Thoracic aorta (tissue), 2 donors: ENCODE data around the gene KLHL29. TPM values are rescaled to one million over a fixed set of nuclear protein-coding genes. Genes with fewer than 3 reads are reported as not detected.

Experiments used
- ATAC-seq: fragments of 150-250 bp; one replicate; pipeline ENCODE4 v1.8.0; 2017; ENCODE audit warnings: low read depth; ENCODE audit not compliant: insufficient number of reproducible peaks, low FRiP score
- DNase-seq: peaks from one replicate; pipeline ENCODE4 v3.0.0-alpha.2; 2020; ENCODE audit warnings: low spot score
- H3K27ac ChIP-seq, 2 donors: fragments of 200-600 bp; sonication (generic); 1 replicate in 1 of 2; 2 replicates in 1 of 2; pipeline ENCODE4 v1.5.1; 2016; ENCODE audit warnings: mild to moderate bottlenecking in 2 of 2, moderate library complexity in 2 of 2
- H3K27me3 ChIP-seq: fragments of 200-600 bp; sonication (generic); replicated peaks from 2 replicates; pipeline ENCODE4 v1.6.0; 2016; ENCODE audit warnings: mild to moderate bottlenecking; ENCODE audit not compliant: insufficient read depth
- H3K36me3 ChIP-seq: fragments of 200-600 bp; sonication (generic); one replicate; pipeline ENCODE4 v1.5.1; 2016
- H3K4me1 ChIP-seq, 2 donors: fragments of 200-600 bp; sonication (generic); 1 replicate in 1 of 2; 2 replicates in 1 of 2; pipeline versions ENCODE4 v1.5.1 to v1.6.0; 2016; ENCODE audit warnings: low read depth in 2 of 2, mild to moderate bottlenecking in 1 of 2; ENCODE audit not compliant: control insufficient read depth in 1 of 2
- H3K4me3 ChIP-seq: fragments of 200-600 bp; sonication (generic); 2 replicates; pipeline ENCODE4 v1.5.1; 2016; ENCODE audit warnings: mild to moderate bottlenecking
- H3K9me3 ChIP-seq: fragments of 200-600 bp; sonication (generic); 2 replicates; pipeline ENCODE4 v1.5.1; 2016
- total RNA-seq, 2 donors: library from RNA; depleted of rRNA; stranded (reverse); fragments of >200 nt; gene quantifications; one replicate each; pipeline versions ENCODE4 v1.1.0 to v1.2.3, GENCODE V29; 2016
- TF ChIP-seq, protein P1 (sequence below): fragments of 200-600 bp; sonication (generic); IDR thresholded peaks from one replicate; pipeline ENCODE4 v1.5.1; 2019; ENCODE audit warnings: antibody characterized with exemption

The KLHL29 gene
- total RNA-seq, 2 donors from 2014 or later = 18.5 to 24.4 TPM

DNA sequence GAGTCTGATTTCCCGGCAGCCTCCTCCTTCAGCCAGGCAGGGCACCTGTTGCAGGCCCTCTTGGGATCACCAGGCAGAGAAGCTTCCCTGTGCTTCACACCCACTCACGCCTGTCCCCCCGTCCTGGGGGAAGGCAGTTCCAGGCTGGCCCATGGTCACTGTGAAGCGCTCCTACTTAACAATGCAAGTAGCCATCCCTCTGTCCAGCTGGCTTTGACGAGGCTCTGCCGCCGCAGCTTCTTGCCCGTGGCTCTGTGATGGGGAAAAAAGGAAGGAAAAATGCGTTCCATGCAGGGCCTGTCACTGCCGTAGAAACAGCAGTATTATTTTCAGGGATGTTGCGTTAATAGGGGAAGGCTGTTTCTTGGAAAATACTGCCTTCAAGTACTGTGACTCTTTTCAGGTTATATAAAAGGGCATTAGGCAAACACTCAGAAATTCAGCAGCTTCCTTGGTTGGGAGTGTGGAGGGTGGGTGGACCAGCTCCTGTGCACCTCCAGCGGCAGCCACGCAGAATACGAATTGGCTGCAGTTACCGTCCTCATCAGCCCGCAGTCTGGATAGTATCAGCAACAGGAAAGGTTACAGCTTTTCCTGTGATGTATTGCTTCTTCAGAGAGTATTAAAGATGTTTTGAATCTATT lies 232.3 kb downstream of the KLHL29 start:
- Histone ChIP-seq H3K36me3 (no peaks in the 10 kb centered on the region), H3K27ac (peak overlapping the region; percentile 58 to 63), H3K9me3 (no peaks in the 10 kb centered on the region), H3K4me1 (peaks cover 0 to 9% of the 10 kb centered on the region in 2 donors), H3K27me3 (no peaks in the 10 kb centered on the region), H3K4me3 (no peak overlapping the region)
- DNase-seq (no peak), ATAC-seq (peak; percentile 67)
- TF ChIP-seq, protein P1, sequence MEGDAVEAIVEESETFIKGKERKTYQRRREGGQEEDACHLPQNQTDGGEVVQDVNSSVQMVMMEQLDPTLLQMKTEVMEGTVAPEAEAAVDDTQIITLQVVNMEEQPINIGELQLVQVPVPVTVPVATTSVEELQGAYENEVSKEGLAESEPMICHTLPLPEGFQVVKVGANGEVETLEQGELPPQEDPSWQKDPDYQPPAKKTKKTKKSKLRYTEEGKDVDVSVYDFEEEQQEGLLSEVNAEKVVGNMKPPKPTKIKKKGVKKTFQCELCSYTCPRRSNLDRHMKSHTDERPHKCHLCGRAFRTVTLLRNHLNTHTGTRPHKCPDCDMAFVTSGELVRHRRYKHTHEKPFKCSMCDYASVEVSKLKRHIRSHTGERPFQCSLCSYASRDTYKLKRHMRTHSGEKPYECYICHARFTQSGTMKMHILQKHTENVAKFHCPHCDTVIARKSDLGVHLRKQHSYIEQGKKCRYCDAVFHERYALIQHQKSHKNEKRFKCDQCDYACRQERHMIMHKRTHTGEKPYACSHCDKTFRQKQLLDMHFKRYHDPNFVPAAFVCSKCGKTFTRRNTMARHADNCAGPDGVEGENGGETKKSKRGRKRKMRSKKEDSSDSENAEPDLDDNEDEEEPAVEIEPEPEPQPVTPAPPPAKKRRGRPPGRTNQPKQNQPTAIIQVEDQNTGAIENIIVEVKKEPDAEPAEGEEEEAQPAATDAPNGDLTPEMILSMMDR = peak; percentile 40

DNA sequence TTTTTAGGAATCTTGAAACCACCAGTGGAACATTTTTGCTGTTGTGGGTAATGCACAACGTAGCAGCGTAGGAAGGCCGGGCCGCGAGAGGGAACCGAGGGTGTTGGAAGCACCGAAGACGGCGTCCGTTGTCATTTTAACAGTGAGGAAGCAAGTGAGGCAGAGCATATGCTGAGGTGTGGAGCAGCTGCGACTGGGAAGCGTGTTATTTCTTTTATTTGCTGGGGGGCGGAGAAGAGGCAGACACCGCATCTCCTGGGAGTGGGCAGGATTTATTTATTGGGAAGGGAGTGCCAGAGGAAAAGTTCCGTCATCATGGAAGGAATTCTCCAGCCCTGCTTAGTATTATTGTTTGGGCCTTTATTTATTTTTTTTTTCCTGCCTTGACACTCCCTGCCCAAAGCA lies 232.8 kb downstream of the KLHL29 start:
- ATAC-seq (peak; percentile 27), DNase-seq (no peak)
- TF ChIP-seq, protein P1 = no peak
- Histone ChIP-seq H3K4me3 (no peak overlapping the region), H3K4me1 (peaks cover 0 to 9% of the 10 kb centered on the region in 2 donors), H3K36me3 (no peaks in the 10 kb centered on the region), H3K27me3 (no peaks in the 10 kb centered on the region), H3K27ac (peak overlapping the region; percentile 58 to 63), H3K9me3 (no peaks in the 10 kb centered on the region)

DNA sequence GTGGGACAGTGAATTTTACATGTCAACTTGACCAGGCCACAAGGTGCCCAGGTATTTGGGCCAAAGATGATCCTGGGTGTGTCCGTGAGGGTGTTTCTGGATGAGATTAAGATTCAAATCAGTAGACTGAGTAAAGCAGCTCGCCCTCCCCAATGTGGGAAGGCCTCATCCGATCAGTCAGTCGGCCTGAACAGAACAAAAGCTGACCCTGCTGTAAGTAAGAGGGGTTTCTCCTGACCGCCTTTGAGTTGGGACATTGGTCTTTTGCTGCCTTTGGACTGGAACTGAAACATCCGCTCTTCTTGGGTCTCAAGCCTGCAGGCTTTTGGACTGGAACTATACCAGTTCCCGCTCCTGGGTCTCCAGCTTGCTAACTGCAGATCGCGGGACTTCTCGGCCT lies 233.3 kb downstream of the KLHL29 start:
- H3K4me3 ChIP-seq = no peak overlapping the region
- DNase-seq (no peak), ATAC-seq (no peak)
- H3K9me3 ChIP-seq = no peaks in the 10 kb centered on the region
- no peaks in the 10 kb centered on the region for H3K27me3 ChIP-seq
- H3K36me3 ChIP-seq = no peaks in the 10 kb centered on the region
- TF ChIP-seq, protein P1 = no peak
- peak overlapping the region in 1 of 2 donors; percentile 63 for H3K27ac ChIP-seq
- H3K4me1 ChIP-seq = peaks cover 0 to 9% of the 10 kb centered on the region in 2 donors

DNA sequence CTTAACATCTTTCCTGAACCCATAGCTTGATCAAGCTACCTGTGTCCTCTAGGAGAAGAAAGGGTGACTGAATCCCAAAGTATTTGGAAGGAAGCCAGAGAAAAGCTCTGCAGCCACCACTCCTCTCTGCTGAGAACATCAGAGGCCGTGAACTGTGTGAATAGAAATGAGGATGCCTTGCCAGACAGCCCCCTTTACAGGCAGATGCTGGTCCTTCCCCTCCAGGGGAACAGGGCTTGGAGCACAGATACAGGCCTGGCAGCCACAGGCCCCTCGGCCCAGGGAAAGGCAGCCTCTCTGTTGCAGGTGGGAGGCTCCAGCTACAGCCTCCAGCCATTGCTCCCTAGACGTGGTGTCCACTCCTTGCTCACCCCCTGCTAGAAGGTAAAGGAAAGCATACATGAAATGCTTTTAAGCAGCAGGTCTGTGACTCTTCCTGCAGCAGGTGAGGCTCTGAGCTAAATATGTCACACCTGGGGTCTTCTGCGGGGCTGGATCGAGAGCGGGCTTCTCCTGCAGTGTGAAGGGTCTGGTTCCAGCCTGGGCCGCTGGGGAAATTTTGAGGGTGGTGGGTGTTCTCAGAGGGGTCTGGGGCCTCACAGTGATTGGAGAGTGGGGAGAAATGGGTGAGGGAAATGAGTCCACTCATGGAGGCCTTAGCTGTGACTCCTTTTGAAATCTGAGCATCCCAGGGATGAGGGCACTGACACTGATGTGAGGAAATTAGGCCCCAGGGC lies 234.0 kb downstream of the KLHL29 start:
- no peaks in the 10 kb centered on the region for H3K27me3 ChIP-seq
- no peaks in the 10 kb centered on the region for H3K36me3 ChIP-seq
- TF ChIP-seq, protein P1 = no peak
- no peak overlapping the region for H3K4me3 ChIP-seq
- H3K9me3 ChIP-seq = no peaks in the 10 kb centered on the region
- DNase-seq (no peak), ATAC-seq (no peak)
- no peak overlapping the region for H3K27ac ChIP-seq
- H3K4me1 ChIP-seq = peaks cover 0 to 15% of the 10 kb centered on the region in 2 donors

- TF ChIP-seq, protein P1 = no peak
- peaks cover 3% of the 10 kb centered on the region for H3K9me3 ChIP-seq
- no peaks in the 10 kb centered on the region for H3K36me3 ChIP-seq
- H3K27me3 ChIP-seq = no peaks in the 10 kb centered on the region
- H3K4me3 ChIP-seq = no peak overlapping the region
- H3K4me1 ChIP-seq = peaks cover 0 to 15% of the 10 kb centered on the region in 2 donors
- ATAC-seq = no peak
- H3K27ac ChIP-seq = no peak overlapping the region
- no peak for DNase-seq
Observed at GRCh38 chr2:23619941-23620340, 235.0 kb downstream of the KLHL29 start.
